ENCODE measurements around the gene TSPEAR. TPM values are rescaled to one million over a fixed set of nuclear protein-coding genes. Genes with fewer than 3 reads are reported as not detected.
A peak's percentile ranks its signal among the peaks of the same experiment; 100 is the strongest.

Gene TSPEAR
- total RNA-seq, 4 donors from 2014 or later = not detected

GRCh38 chr21:44625756-44626155 lies 85.6 kb downstream of the TSPEAR start:
- no peaks in the 10 kb centered on the region for H3K9me3 ChIP-seq
- TF ChIP-seq CTCF (IDR thresholded peaks at IDR 0.05 in 4 of 5, conservative IDR thresholded peaks at IDR 0.05 in 1 of 5) = no peak
- TF ChIP-seq POLR2A (IDR thresholded peaks at IDR 0.05) = no peak
- intact Hi-C loops (cut with DNase I; ENCODE audit: low total_unique reads) = no loop called here
- no peak overlapping the region for H3K4me3 ChIP-seq
- H3K4me1 ChIP-seq = no peaks in the 10 kb centered on the region
- peaks cover 0 to 16% (median 14%) of the 10 kb centered on the region in 3 donors for H3K27me3 ChIP-seq
- DNase-seq (no peak), ATAC-seq (no peak)
- in situ Hi-C loops (cut with MboI; ENCODE audit: low sequenced_read_pairs in 4 of 4) = no loop called here
- H3K36me3 ChIP-seq = no peaks in the 10 kb centered on the region
- H3K27ac ChIP-seq = no peak overlapping the region

- ATAC-seq (no peak), DNase-seq (no peak)
- no peaks in the 10 kb centered on the region for H3K9me3 ChIP-seq
- no peak for TF ChIP-seq POLR2A (IDR thresholded peaks at IDR 0.05)
- no peak for TF ChIP-seq CTCF (IDR thresholded peaks at IDR 0.05 in 4 of 5, conservative IDR thresholded peaks at IDR 0.05 in 1 of 5)
- no peaks in the 10 kb centered on the region for H3K4me1 ChIP-seq
- in situ Hi-C loops (cut with MboI; ENCODE audit: low sequenced_read_pairs in 4 of 4) (no loop called here), intact Hi-C loops (cut with DNase I; ENCODE audit: low total_unique reads) (no loop called here)
- H3K4me3 ChIP-seq = no peak overlapping the region
- H3K27ac ChIP-seq = no peak overlapping the region
- H3K36me3 ChIP-seq = no peaks in the 10 kb centered on the region
- peaks cover 0 to 14% (median 9%) of the 10 kb centered on the region in 3 donors for H3K27me3 ChIP-seq
Measured at GRCh38 chr21:44623575-44623974, 87.8 kb downstream of the TSPEAR start.

GRCh38 chr21:44619886-44620285 lies 91.5 kb downstream of the TSPEAR start:
- no peak for TF ChIP-seq CTCF (IDR thresholded peaks at IDR 0.05 in 4 of 5, conservative IDR thresholded peaks at IDR 0.05 in 1 of 5)
- TF ChIP-seq POLR2A (IDR thresholded peaks at IDR 0.05) = no peak
- H3K27ac ChIP-seq = no peak overlapping the region

GRCh38 chr21:44618909-44619308 lies 92.5 kb downstream of the TSPEAR start:
- Histone ChIP-seq H3K4me1 (no peaks in the 10 kb centered on the region), H3K27ac (no peak overlapping the region), H3K36me3 (no peaks in the 10 kb centered on the region), H3K4me3 (no peak overlapping the region), H3K9me3 (no peaks in the 10 kb centered on the region), H3K27me3 (peaks cover 2 to 5% (median 2%) of the 10 kb centered on the region in 3 donors)
- in situ Hi-C loops (cut with MboI; ENCODE audit: low sequenced_read_pairs in 4 of 4) = no loop called here
- ATAC-seq = no peak
- no peak for DNase-seq
- intact Hi-C loops (cut with DNase I; ENCODE audit: low total_unique reads) = no loop called here
- no peak for TF ChIP-seq POLR2A (IDR thresholded peaks at IDR 0.05)
- TF ChIP-seq CTCF (IDR thresholded peaks at IDR 0.05 in 4 of 5, conservative IDR thresholded peaks at IDR 0.05 in 1 of 5) = no peak

More at GRCh38 chr21:44619886-44620285, 91.5 kb downstream of the TSPEAR start:
- Histone ChIP-seq H3K4me3 (no peak overlapping the region), H3K9me3 (no peaks in the 10 kb centered on the region), H3K36me3 (no peaks in the 10 kb centered on the region), H3K27me3 (peaks cover 0 to 4% (median 2%) of the 10 kb centered on the region in 3 donors), H3K4me1 (no peaks in the 10 kb centered on the region)
- ATAC-seq (no peak), DNase-seq (no peak)
- in situ Hi-C loops (cut with MboI; ENCODE audit: low sequenced_read_pairs in 4 of 4) (no loop called here), intact Hi-C loops (cut with DNase I; ENCODE audit: low total_unique reads) (no loop called here)

GRCh38 chr21:44618504-44618903 lies 92.9 kb downstream of the TSPEAR start:
- no peak overlapping the region for H3K27ac ChIP-seq
- H3K9me3 ChIP-seq = no peaks in the 10 kb centered on the region
- H3K4me3 ChIP-seq = no peak overlapping the region
- no peak for ATAC-seq
- intact Hi-C loops (cut with DNase I; ENCODE audit: low total_unique reads) = no loop called here
- in situ Hi-C loops (cut with MboI; ENCODE audit: low sequenced_read_pairs in 4 of 4) = no loop called here
- peaks cover 2 to 5% (median 2%) of the 10 kb centered on the region in 3 donors for H3K27me3 ChIP-seq
- DNase-seq = peak in 1 of 2 donors; percentile 31
- TF ChIP-seq POLR2A (IDR thresholded peaks at IDR 0.05) = no peak
- no peak for TF ChIP-seq CTCF (IDR thresholded peaks at IDR 0.05 in 4 of 5, conservative IDR thresholded peaks at IDR 0.05 in 1 of 5)
- no peaks in the 10 kb centered on the region for H3K4me1 ChIP-seq
- no peaks in the 10 kb centered on the region for H3K36me3 ChIP-seq

All from gastrocnemius medialis (tissue), 4 donors.